DND-41 (cell line): ENCODE measurements around the gene FURIN.

Source experiments
- EZH2 ChIP-seq: IDR thresholded peaks from 3 replicates; pipeline ENCODE4 v1.6.1; 2012; ENCODE audit warnings: borderline replicate concordance, low read depth, mild to moderate bottlenecking, moderate library complexity, low read length, inconsistent platforms; ENCODE audit not compliant: severe bottlenecking
- TF ChIP-seq, protein P1 (sequence below): IDR thresholded peaks from 2 replicates; pipeline ENCODE4 v1.5.1; 2012; ENCODE audit warnings: borderline replicate concordance, low read length, moderate library complexity, mild to moderate bottlenecking; ENCODE audit not compliant: poor library complexity, severe bottlenecking; ENCODE audit errors: extremely low read depth

DNA sequence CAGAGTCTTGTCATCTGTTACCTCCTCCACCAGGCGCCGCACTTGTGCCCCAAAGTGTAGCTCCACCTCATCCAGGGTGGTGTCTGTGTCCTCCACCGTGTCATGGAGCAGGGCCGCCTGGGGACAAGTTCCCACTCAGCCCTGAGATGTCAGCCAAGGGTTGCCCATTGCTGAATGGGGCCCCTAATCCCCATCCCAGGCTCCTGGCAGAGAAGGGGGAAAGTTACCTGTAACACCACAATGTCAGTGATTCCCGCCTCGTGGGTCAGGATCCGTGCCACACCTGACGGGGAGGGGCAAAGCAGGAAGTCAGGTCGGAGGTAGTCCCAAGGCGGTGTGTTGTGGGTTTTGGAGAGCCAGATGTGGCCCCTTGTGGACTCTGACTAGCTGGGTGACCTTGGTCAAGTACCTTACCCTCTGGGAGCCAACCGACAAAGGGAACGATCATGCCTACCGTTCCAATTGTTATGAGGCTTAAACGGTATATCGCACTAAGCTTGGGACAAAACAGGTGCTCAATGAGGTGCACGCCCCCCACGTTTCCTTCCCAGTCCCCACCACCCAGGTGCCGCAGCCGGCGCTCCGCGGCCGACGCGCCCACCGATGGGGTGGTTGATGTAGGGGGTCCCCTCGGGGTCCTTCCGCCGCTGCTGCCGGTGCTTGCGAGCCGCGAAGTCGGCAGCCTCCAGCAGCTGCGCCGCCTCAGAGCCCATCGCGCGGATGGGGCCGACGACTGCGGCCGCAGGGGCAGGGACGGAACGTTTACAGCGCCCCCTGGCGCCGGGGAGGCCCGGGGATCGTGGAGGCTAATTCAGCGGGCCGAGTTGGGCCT lies 63.7 kb downstream of the FURIN start, which contains the start of gene HDDC3:
- TF ChIP-seq, protein P1, sequence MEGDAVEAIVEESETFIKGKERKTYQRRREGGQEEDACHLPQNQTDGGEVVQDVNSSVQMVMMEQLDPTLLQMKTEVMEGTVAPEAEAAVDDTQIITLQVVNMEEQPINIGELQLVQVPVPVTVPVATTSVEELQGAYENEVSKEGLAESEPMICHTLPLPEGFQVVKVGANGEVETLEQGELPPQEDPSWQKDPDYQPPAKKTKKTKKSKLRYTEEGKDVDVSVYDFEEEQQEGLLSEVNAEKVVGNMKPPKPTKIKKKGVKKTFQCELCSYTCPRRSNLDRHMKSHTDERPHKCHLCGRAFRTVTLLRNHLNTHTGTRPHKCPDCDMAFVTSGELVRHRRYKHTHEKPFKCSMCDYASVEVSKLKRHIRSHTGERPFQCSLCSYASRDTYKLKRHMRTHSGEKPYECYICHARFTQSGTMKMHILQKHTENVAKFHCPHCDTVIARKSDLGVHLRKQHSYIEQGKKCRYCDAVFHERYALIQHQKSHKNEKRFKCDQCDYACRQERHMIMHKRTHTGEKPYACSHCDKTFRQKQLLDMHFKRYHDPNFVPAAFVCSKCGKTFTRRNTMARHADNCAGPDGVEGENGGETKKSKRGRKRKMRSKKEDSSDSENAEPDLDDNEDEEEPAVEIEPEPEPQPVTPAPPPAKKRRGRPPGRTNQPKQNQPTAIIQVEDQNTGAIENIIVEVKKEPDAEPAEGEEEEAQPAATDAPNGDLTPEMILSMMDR: peak; percentile 87
- no peak for TF ChIP-seq EZH2
